Left renal cortex interstitium (tissue), 4 donors: ENCODE results near the gene PSD2. TPM values are rescaled to one million over a fixed set of nuclear protein-coding genes. Genes with fewer than 3 reads are reported as not detected.
"Not testable (repeated sequence)": the region's sequence is repeated elsewhere in the genome, so short reads cannot be mapped to it uniquely, and the experiment has no call there.

Experiments
- DNase-seq, 4 donors: peaks; one replicate each; pipeline ENCODE4 v3.0.0-alpha.2; 2013; ENCODE audit warnings: low read depth in 4 of 4, low spot score in 2 of 4, missing footprints in 1 of 4
- polyA plus RNA-seq, 4 donors: library from polyadenylated mRNA; unstranded; fragments of 120-200 nt; gene quantifications; one replicate each; pipeline ENCODE4 v1.2.1, GENCODE V29; 2013; ENCODE audit not compliant: insufficient read length in 4 of 4

PSD2 gene
- polyA plus RNA-seq, 4 donors: 1.7 to 2.8 (median 2.0) TPM

- no peak for DNase-seq
Observed at GRCh38 chr5:139789116-139789844, 6.3 kb upstream of the PSD2 start.

- no peak for DNase-seq
Observed at GRCh38 chr5:139789845-139790189, 5.8 kb upstream of the PSD2 start.

GRCh38 chr5:139792218-139792617 lies 3.4 kb upstream of the PSD2 start:
- DNase-seq: no peak

- not testable (repeated sequence) for DNase-seq
Observed at GRCh38 chr5:139792655-139793054, 3.0 kb upstream of the PSD2 start.

- no peak for DNase-seq
Observed at GRCh38 chr5:139794067-139794846, 1.4 kb upstream of the PSD2 start.

GRCh38 chr5:139796061-139796806 lies 626 bp downstream of the PSD2 start:
- no peak for DNase-seq

GRCh38 chr5:139797335-139797734 lies 1.7 kb downstream of the PSD2 start:
- no peak for DNase-seq

- no peak for DNase-seq
Observed at GRCh38 chr5:139797856-139798510, 2.4 kb downstream of the PSD2 start.

GRCh38 chr5:139798883-139799282 lies 3.3 kb downstream of the PSD2 start:
- no peak for DNase-seq

- no peak for DNase-seq
Observed at GRCh38 chr5:139799359-139799758, 3.8 kb downstream of the PSD2 start.

GRCh38 chr5:139803978-139804377 lies 8.4 kb downstream of the PSD2 start:
- DNase-seq: no peak

- no peak for DNase-seq
Observed at GRCh38 chr5:139804800-139805397, 9.3 kb downstream of the PSD2 start.

- no peak for DNase-seq
Observed at GRCh38 chr5:139805545-139805944, 9.9 kb downstream of the PSD2 start.

- DNase-seq: no peak
Observed at GRCh38 chr5:139806111-139806510, 10.5 kb downstream of the PSD2 start.

- DNase-seq: no peak
Observed at GRCh38 chr5:139806726-139807646, 11.4 kb downstream of the PSD2 start.

- no peak for DNase-seq
Observed at GRCh38 chr5:139807647-139808030, 12.0 kb downstream of the PSD2 start.

GRCh38 chr5:139808481-139809330 lies 13.1 kb downstream of the PSD2 start:
- DNase-seq: no peak

- no peak for DNase-seq
Observed at GRCh38 chr5:139809331-139809810, 13.8 kb downstream of the PSD2 start.
